Fibroblast of villous mesenchyme (primary cell): Measurements from ENCODE around the gene HTR2B. TPM values are rescaled to one million over a fixed set of nuclear protein-coding genes. Genes with fewer than 3 reads are reported as not detected.
A peak's percentile ranks its signal among the peaks of the same experiment; 100 is the strongest.

ENCODE experiments used
- DNase-seq: peaks from one replicate; pipeline ENCODE4 v3.0.0-alpha.2; 2010; ENCODE audit warnings: low read depth
- H3K4me3 ChIP-seq: 2 replicates; pipeline ENCODE4 v1.5.1; 2011; ENCODE audit warnings: low read depth, mild to moderate bottlenecking, low read length
- CTCF ChIP-seq: IDR thresholded peaks from 2 replicates; pipeline ENCODE4 v1.5.1; 2012; ENCODE audit warnings: low read depth, mild to moderate bottlenecking, low read length; ENCODE audit not compliant: insufficient read depth
- total RNA-seq: library from RNA; depleted of rRNA; stranded (reverse); fragments of >200 nt; gene quantifications from 2 replicates; pipeline ENCODE4 v1.2.3, GENCODE V29; 2012

The HTR2B gene
- 109 and 159 TPM in 2 replicates for total RNA-seq

DNA sequence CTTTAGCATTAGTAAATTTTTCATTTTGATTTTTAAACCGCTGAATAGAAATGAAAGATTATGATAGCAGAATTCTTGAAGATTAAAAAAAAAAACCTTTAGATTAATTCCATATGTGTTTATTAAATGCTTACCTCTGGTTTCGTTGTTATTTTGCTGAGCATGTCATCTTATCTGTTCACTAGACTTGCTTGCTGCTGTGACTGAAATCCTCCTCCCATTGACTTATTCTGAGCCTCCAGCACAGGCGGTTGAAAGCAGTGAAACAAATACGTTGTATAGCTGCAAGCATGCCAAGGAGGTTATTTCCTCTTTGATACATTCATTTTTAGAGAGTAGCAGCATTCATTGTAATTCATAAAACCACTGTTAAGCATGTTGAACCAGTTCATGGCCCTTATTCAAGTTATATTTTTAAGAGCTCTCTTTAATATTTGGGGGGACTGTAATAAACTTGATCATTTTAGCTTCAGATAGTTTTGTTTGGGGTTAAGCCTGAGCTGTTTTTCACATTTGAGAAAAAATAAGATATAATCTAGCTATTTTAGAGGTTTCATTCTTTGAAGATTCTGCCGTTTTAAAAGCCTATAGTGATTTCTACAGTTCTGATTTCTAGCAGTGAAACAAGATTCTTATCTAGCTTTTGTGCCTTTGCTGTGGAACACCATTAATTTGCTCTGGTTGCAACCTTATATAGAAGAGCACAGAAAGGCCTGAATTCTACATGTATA, at the start of gene HTR2B:
HTR2B (minus strand) TSS at position 205 of the 731 bp plus-strand sequence. CDS start 1,278 bp downstream, outside the sequence.
- DNase-seq: peak; percentile 73
- TF ChIP-seq CTCF: no peak
- H3K4me3 ChIP-seq: peak within 1 kb of the TSS; percentile 51

- peak; percentile 52 for DNase-seq
- H3K4me3 ChIP-seq: no peak overlapping the region
- no peak for TF ChIP-seq CTCF
These were observed 49.4 kb upstream of the HTR2B start for GRCh38 chr2:231174211-231174651.

- DNase-seq: peak; percentile 75
- H3K4me3 ChIP-seq: no peak overlapping the region
- no peak for TF ChIP-seq CTCF
These were observed 47.2 kb upstream of the HTR2B start for GRCh38 chr2:231172025-231172424.

GRCh38 chr2:231170055-231170454, 45.2 kb upstream of the HTR2B start:
- TF ChIP-seq CTCF: no peak
- peak; percentile 85 for DNase-seq
- no peak overlapping the region for H3K4me3 ChIP-seq

- TF ChIP-seq CTCF: no peak
- no peak overlapping the region for H3K4me3 ChIP-seq
- peak; percentile 16 for DNase-seq
These were observed 44.6 kb upstream of the HTR2B start for GRCh38 chr2:231169488-231169887.

DNA sequence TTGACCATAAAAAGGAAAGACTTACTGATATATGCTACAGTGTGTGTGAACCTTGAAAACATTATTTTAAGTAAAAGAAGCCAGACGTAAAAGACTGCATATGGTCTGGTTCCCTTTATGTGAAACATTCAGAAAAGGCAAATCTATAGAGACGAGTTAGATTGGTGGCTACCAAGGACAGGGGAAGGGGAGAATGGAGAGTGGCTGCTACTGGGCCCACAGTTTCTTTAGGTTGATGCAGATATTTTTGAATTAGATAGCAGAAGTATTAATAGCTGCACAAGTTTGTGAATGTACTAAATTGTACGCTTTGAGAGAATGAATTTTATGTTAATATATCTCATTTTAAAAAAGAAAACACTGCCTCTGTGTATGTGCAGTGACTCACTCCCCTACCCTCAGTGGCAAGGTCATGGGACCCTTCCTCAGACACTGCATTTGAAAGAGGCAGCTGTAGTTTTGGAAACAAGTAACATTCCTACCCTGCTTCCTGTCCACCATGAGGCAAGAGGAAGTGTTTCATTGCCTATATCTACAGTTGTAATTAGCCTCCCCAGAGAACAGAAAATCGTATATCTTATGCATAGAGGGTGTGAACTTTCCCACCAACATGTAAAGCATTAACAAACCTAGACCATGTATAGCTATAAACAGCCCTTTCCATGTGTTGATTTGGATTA, 43.8 kb upstream of the HTR2B start:
- no peak for TF ChIP-seq CTCF
- peak; percentile 40 for DNase-seq
- no peak overlapping the region for H3K4me3 ChIP-seq
